Measurements from ENCODE around the gene ATXN7. TPM values are rescaled to one million over a fixed set of nuclear protein-coding genes. Genes with fewer than 3 reads are reported as not detected.

The ATXN7 gene
- total and polyA plus RNA-seq, 4 donors = 4.8 to 46.6 (median 18.0) TPM

DNA sequence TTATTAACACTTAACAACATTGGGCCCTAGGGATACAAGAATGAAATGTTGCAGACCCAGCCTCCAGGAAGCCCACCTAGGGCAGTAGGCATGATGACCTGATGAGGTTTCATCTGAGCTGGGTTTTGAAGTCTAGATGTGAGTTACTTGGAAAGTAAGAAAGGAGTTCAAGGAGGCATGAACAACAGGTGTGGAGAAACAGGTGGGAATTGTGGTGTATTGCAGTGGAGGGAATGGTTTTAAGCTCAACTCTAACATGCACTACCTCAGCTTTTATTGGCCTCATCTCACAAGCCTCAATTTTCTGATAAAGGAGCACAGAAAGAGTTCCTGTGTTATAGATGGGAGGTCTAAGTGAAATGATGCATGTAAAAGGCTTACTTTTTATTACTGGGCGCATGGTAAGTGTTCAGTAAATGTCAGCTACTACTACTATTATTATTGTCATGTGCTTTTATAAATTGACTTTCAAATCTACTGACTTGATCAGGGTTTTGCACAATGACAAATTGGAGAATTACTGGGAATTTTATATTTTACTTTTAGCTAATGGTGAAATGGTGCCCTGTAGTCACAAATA lies 29.2 kb downstream of the ATXN7 start:
- DNase-seq (no peak), ATAC-seq (ENCODE audit: insufficient read depth, low FRiP score) (no peak)
- Histone ChIP-seq H3K9ac (ENCODE audit: insufficient read depth in 1 of 2, low read length in 2 of 2) (no peak overlapping the region), H3K36me3 (ENCODE audit: control insufficient read depth in 4 of 4, insufficient read depth in 4 of 4, low read length in 4 of 4) (peaks cover 0 to 6% (median 0%) of the 10 kb centered on the region in 4 donors), H3K9me3 (ENCODE audit: control insufficient read depth in 4 of 4, insufficient read depth in 3 of 4, low read length in 3 of 4) (no peaks in the 10 kb centered on the region), H3K4me3 (no peak overlapping the region), H3K4me1 (ENCODE audit: control insufficient read depth in 5 of 5, insufficient read depth in 5 of 5, low read length in 5 of 5) (peaks cover 0 to 13% (median 4%) of the 10 kb centered on the region in 5 donors), H3K27ac (ENCODE audit: low read depth in 1 of 2, low read length in 1 of 2) (no peak overlapping the region), H3K27me3 (ENCODE audit: control insufficient read depth in 3 of 3, insufficient read depth in 3 of 3, low read length in 2 of 3) (no peaks in the 10 kb centered on the region)
- TF ChIP-seq CTCF (IDR thresholded peaks at IDR 0.05; ENCODE audit: control extremely low read depth, extremely low read depth) = no peak
- 97 to 98% methylated on average over 1 of the region's 1 CpG for WGBS, 2 donors

DNA sequence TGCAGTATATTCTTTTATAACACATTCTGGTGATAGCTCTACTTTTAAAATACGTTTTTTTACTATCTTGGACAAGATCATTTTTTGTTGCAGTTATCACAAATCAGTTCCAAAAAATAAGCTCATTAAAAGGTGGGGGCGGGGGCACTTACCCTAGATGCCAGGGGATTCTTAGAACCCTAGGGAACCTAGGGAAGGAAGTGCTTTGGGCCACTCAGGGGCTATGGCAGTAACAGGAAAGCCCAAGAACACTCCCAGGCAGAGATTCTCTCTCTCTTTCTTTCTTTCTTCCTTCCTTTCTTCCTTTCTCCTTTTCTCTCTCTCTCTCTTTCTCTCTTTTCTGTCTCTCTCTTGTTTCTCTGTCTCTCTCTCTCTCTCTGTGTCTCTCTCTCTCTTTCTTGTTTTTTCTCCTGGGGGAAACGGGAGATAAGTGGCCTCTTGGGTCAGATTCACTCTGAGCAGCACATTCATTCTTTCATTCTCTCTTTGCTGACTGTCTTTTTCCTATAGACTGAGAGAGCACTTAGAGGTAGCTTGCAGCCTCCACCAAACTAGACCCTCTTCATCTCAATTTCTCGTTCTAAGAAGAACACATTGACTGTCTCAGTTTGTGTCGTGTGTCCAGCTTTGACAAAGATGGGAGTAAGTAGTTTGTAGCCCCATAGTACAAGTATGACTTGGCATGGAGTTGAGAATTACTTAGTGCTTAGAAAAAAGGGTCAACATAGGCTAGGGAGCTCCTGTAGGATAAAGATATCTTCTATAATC lies 31.9 kb downstream of the ATXN7 start:
- 75 to 88% methylated on average over 5 of the region's 5 CpGs for WGBS, 2 donors
- TF ChIP-seq CTCF (IDR thresholded peaks at IDR 0.05; ENCODE audit: control extremely low read depth, extremely low read depth) = no peak
- Histone ChIP-seq H3K9ac (ENCODE audit: insufficient read depth in 1 of 2, low read length in 2 of 2) (no peak overlapping the region), H3K27me3 (ENCODE audit: control insufficient read depth in 3 of 3, insufficient read depth in 3 of 3, low read length in 2 of 3) (no peaks in the 10 kb centered on the region), H3K36me3 (ENCODE audit: control insufficient read depth in 4 of 4, insufficient read depth in 4 of 4, low read length in 4 of 4) (peaks cover 0 to 14% (median 5%) of the 10 kb centered on the region in 4 donors), H3K27ac (ENCODE audit: low read depth in 1 of 2, low read length in 1 of 2) (no peak overlapping the region), H3K4me1 (ENCODE audit: control insufficient read depth in 5 of 5, insufficient read depth in 5 of 5, low read length in 5 of 5) (peaks cover 0 to 9% (median 4%) of the 10 kb centered on the region in 5 donors), H3K9me3 (ENCODE audit: control insufficient read depth in 4 of 4, insufficient read depth in 3 of 4, low read length in 3 of 4) (no peaks in the 10 kb centered on the region), H3K4me3 (no peak overlapping the region)
- DNase-seq (no peak), ATAC-seq (ENCODE audit: insufficient read depth, low FRiP score) (no peak)

DNA sequence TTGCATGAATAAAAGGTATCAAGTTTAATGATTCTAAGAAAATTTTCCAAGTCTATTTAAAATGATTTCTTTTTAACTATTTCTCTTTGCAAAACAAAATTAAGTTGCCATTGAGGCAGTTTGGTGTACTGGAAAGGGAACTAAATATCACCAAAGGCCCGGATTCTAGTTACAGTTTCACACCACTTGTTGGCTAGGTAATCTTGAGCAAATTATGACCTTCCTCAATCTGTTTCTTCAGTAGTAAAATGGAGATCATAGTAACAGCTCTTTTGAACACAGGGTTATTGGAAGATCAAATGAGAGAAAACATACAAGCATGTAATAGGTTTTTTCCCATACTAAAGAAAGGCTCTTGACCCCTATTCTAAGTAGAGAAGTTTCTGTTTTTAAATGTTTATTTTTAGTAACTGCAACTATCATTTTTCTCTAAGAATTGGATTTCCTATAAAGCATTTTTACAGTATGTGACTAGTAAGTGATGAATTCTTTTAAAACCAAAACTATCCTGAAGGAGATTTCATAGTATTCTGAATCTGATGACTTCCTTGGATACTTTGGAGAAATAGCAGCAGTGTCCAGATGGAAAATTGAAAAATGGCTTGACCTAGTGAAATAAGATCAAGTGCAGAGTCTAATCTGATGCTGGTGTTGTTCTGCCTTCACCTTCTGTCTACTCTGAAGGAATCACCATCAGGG lies 32.8 kb downstream of the ATXN7 start:
- no peak for ATAC-seq (ENCODE audit: insufficient read depth, low FRiP score)
- Histone ChIP-seq H3K9me3 (ENCODE audit: control insufficient read depth in 4 of 4, insufficient read depth in 3 of 4, low read length in 3 of 4) (no peaks in the 10 kb centered on the region), H3K9ac (ENCODE audit: insufficient read depth in 1 of 2, low read length in 2 of 2) (no peak overlapping the region), H3K4me3 (no peak overlapping the region), H3K27me3 (ENCODE audit: control insufficient read depth in 3 of 3, insufficient read depth in 3 of 3, low read length in 2 of 3) (no peaks in the 10 kb centered on the region), H3K27ac (ENCODE audit: low read depth in 1 of 2, low read length in 1 of 2) (no peak overlapping the region), H3K36me3 (ENCODE audit: control insufficient read depth in 4 of 4, insufficient read depth in 4 of 4, low read length in 4 of 4) (peaks cover 0 to 12% (median 5%) of the 10 kb centered on the region in 4 donors), H3K4me1 (ENCODE audit: control insufficient read depth in 5 of 5, insufficient read depth in 5 of 5, low read length in 5 of 5) (peaks cover 0 to 9% (median 4%) of the 10 kb centered on the region in 5 donors)
- 35 to 66% methylated on average over 1 of the region's 1 CpG for WGBS, 2 donors
- no peak for DNase-seq
- TF ChIP-seq CTCF (IDR thresholded peaks at IDR 0.05; ENCODE audit: control extremely low read depth, extremely low read depth) = no peak
